IPS-15b (cell line): Measurements from ENCODE around the gene GNGT2.
"Not testable (repeated sequence)": the region's sequence is repeated elsewhere in the genome, so short reads cannot be mapped to it uniquely, and the experiment has no call there.

Experiments used
- H3K27me3 ChIP-seq: one replicate; pipeline ENCODE4 v1.6.1; 2013; ENCODE audit warnings: low read length; ENCODE audit not compliant: control insufficient read depth, insufficient read depth
- H3K36me3 ChIP-seq: one replicate; pipeline ENCODE4 v1.6.1; 2013; ENCODE audit warnings: low read length; ENCODE audit not compliant: control insufficient read depth, insufficient read depth
- H3K4me1 ChIP-seq: one replicate; pipeline ENCODE4 v1.6.1; 2013; ENCODE audit warnings: mild to moderate bottlenecking, low read length; ENCODE audit not compliant: control insufficient read depth, insufficient read depth
- H3K4me3 ChIP-seq: one replicate; pipeline ENCODE4 v1.5.1; 2013; ENCODE audit warnings: low read depth, low read length
- H3K9ac ChIP-seq: one replicate; pipeline ENCODE4 v1.6.1; 2013; ENCODE audit warnings: low read depth, mild to moderate bottlenecking, low read length
- H3K9me3 ChIP-seq: one replicate; pipeline ENCODE4 v1.6.1; 2013; ENCODE audit warnings: mild to moderate bottlenecking, low read length; ENCODE audit not compliant: control insufficient read depth, insufficient read depth

GNGT2 gene

GRCh38 chr17:49183801-49184200 lies 26.6 kb downstream of the GNGT2 start:
- H3K4me3 ChIP-seq: no peak overlapping the region
- no peaks in the 10 kb centered on the region for H3K9me3 ChIP-seq

GRCh38 chr17:49183341-49183740 lies 27.0 kb downstream of the GNGT2 start:
- no peaks in the 10 kb centered on the region for H3K9me3 ChIP-seq

More at GRCh38 chr17:49183801-49184200, 26.6 kb downstream of the GNGT2 start:
- Histone ChIP-seq H3K4me1 (no peaks in the 10 kb centered on the region), H3K27me3 (no peaks in the 10 kb centered on the region), H3K36me3 (no peaks in the 10 kb centered on the region), H3K9ac (no peak overlapping the region)

GRCh38 chr17:49180998-49181635 lies 29.3 kb downstream of the GNGT2 start:
- Histone ChIP-seq H3K4me1 (no peaks in the 10 kb centered on the region), H3K9me3 (peaks cover 12% of the 10 kb centered on the region), H3K4me3 (no peak overlapping the region), H3K27me3 (no peaks in the 10 kb centered on the region), H3K9ac (no peak overlapping the region), H3K36me3 (no peaks in the 10 kb centered on the region)

More at GRCh38 chr17:49183341-49183740, 27.0 kb downstream of the GNGT2 start:
- H3K4me3 ChIP-seq: no peak overlapping the region
- H3K4me1 ChIP-seq: no peaks in the 10 kb centered on the region
- no peaks in the 10 kb centered on the region for H3K36me3 ChIP-seq
- H3K9ac ChIP-seq: no peak overlapping the region
- H3K27me3 ChIP-seq: no peaks in the 10 kb centered on the region

- Histone ChIP-seq H3K4me1 (no peaks in the 10 kb centered on the region), H3K4me3 (no peak overlapping the region), H3K27me3 (no peaks in the 10 kb centered on the region), H3K36me3 (no peaks in the 10 kb centered on the region), H3K9ac (no peak overlapping the region), H3K9me3 (peaks cover 12% of the 10 kb centered on the region)
Measured at GRCh38 chr17:49180303-49180702, 30.1 kb downstream of the GNGT2 start.

GRCh38 chr17:49175978-49176377 lies 34.4 kb downstream of the GNGT2 start:
- not testable (repeated sequence) for H3K4me3 ChIP-seq, H3K36me3 ChIP-seq, H3K27me3 ChIP-seq, H3K4me1 ChIP-seq, H3K9ac ChIP-seq
- H3K9me3 ChIP-seq: peaks cover 12% of the 10 kb centered on the region

GRCh38 chr17:49170711-49171110 lies 39.7 kb downstream of the GNGT2 start:
- H3K4me3 ChIP-seq: not testable (repeated sequence)

GRCh38 chr17:49170216-49170615 lies 40.2 kb downstream of the GNGT2 start:
- Histone ChIP-seq H3K9me3 (no peaks in the 10 kb centered on the region), H3K4me1 (no peaks in the 10 kb centered on the region), H3K9ac (no peak overlapping the region), H3K36me3 (no peaks in the 10 kb centered on the region), H3K4me3 (no peak overlapping the region), H3K27me3 (peaks cover 3% of the 10 kb centered on the region)

More at GRCh38 chr17:49170711-49171110, 39.7 kb downstream of the GNGT2 start:
- not testable (repeated sequence) for H3K36me3 ChIP-seq, H3K27me3 ChIP-seq, H3K4me1 ChIP-seq, H3K9me3 ChIP-seq, H3K9ac ChIP-seq

- Histone ChIP-seq H3K27me3 (peaks cover 3% of the 10 kb centered on the region), H3K9me3 (no peaks in the 10 kb centered on the region), H3K4me1 (no peaks in the 10 kb centered on the region), H3K4me3 (no peak overlapping the region), H3K9ac (no peak overlapping the region), H3K36me3 (no peaks in the 10 kb centered on the region)
Measured at GRCh38 chr17:49168706-49169105, 41.7 kb downstream of the GNGT2 start.

- Histone ChIP-seq H3K9ac (no peak overlapping the region), H3K4me3 (no peak overlapping the region), H3K27me3 (peaks cover 3% of the 10 kb centered on the region), H3K4me1 (no peaks in the 10 kb centered on the region), H3K36me3 (no peaks in the 10 kb centered on the region), H3K9me3 (no peaks in the 10 kb centered on the region)
Measured at GRCh38 chr17:49165143-49165542, 45.2 kb downstream of the GNGT2 start.

- Histone ChIP-seq H3K27me3 (no peaks in the 10 kb centered on the region), H3K9ac (no peak overlapping the region), H3K9me3 (no peaks in the 10 kb centered on the region), H3K4me1 (no peaks in the 10 kb centered on the region), H3K36me3 (no peaks in the 10 kb centered on the region), H3K4me3 (no peak overlapping the region)
Measured at GRCh38 chr17:49162866-49163265, 47.5 kb downstream of the GNGT2 start.

GRCh38 chr17:49157784-49158183 lies 52.6 kb downstream of the GNGT2 start:
- Histone ChIP-seq H3K36me3 (no peaks in the 10 kb centered on the region), H3K4me1 (no peaks in the 10 kb centered on the region), H3K9me3 (no peaks in the 10 kb centered on the region), H3K4me3 (no peak overlapping the region), H3K9ac (no peak overlapping the region), H3K27me3 (no peaks in the 10 kb centered on the region)

- Histone ChIP-seq H3K27me3 (no peaks in the 10 kb centered on the region), H3K9me3 (no peaks in the 10 kb centered on the region), H3K4me3 (no peak overlapping the region), H3K36me3 (no peaks in the 10 kb centered on the region), H3K9ac (no peak overlapping the region), H3K4me1 (no peaks in the 10 kb centered on the region)
Measured at GRCh38 chr17:49156256-49156655, 54.1 kb downstream of the GNGT2 start.
